ENCODE measurements around the gene LRCH3.
A peak's percentile ranks its signal among the peaks of the same experiment; 100 is the strongest.

LRCH3 gene

DNA sequence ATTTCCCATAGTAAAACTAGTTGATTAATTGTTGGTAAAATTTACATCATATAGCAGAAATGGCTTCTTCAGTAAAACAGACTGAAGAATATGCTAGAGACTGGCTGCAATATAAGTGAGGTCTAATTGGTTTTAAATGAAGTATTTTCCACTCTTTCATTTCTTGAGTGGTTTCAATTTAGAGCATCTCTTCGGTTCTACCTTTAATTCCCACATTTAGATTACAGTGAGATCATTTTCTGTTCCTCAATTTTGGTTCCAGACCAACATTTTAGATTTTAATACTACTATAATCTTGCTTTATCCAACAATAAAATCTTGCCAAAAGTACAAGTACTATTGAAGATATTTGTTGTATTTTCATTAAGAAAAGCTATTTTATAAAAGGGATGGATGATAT, 1.0 kb upstream of the LRCH3 start:
- Histone ChIP-seq H3F3A (ENCODE audit: insufficient read depth, low read length) (peaks cover 25% of the 10 kb centered on the region), H3K9me2 (replicated peaks; ENCODE audit: insufficient read depth, low read length) (no peaks in the 10 kb centered on the region), H3K4me1 (ENCODE audit: low read length) (peaks cover 7% of the 10 kb centered on the region), H2AFZ (ENCODE audit: low read length) (peak overlapping the region; percentile 85), H3K4me3 (ENCODE audit: low read length) (peak overlapping the region; percentile 83; the same call in 1 of the 2 replicates), H4K20me1 (ENCODE audit: insufficient read depth, low read length) (no peaks in the 10 kb centered on the region), H3K36me3 (replicated peaks; ENCODE audit: insufficient read depth, low read length) (no peaks in the 10 kb centered on the region), H3K4me2 (ENCODE audit: low read depth, low read length) (peak overlapping the region; percentile 64; the same call in 1 of the 2 replicates), H3K79me2 (ENCODE audit: low read length) (peaks cover 36% of the 10 kb centered on the region), H3K9me3 (replicated peaks; ENCODE audit: insufficient read depth, low read length) (no peaks in the 10 kb centered on the region), H3K27ac (ENCODE audit: low read length) (no peak overlapping the region), H3K9ac (ENCODE audit: low read length) (peak overlapping the region; percentile 92; the same call in 1 of the 2 replicates), H3K27me3 (replicated peaks; ENCODE audit: insufficient read depth, low read length) (no peaks in the 10 kb centered on the region)
- DNase-seq: no peak
- no peak for TF ChIP-seq EZH2phosphoT487 (IDR thresholded peaks at IDR 0.05; ENCODE audit: low read length)

DNA sequence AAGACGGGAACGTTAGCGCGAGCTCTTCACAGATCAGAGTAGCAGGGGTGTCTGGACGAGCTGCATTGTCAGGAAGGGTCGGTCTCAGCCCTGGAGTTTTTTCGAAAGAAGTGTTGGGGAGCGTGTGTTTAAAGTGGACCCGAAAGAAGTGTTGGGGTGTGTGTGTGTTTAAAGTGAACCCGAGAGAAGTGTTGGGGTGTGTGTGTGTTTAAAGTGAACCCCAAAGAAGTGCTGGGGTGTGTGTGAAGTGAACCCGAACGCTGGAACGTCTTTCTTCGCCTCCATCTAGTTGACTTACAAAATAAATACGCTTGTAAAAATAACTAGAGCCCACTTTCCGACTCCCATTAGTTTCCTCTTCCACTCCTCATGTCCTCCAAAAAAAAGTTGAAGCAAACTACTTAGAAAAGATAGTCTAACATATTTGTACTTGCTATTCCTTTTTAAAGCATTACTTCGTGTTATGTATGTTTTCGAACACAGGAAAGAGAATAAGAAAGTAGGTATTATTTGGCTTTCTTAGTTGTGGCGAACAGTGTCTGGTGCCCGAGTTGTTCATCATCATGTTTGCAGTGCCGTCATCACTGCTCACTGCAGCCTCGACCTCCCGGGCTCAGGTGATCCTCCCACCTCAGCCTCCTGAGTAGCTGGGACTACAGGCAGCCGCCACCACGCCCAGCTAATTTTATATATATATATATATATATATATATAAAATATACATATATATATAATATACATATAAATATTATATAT, 1.0 kb downstream of the LRCH3 start:
- Histone ChIP-seq H3K79me2 (ENCODE audit: low read length) (peaks cover 53% of the 10 kb centered on the region), H3K27ac (ENCODE audit: low read length) (peak overlapping the region; percentile 83; the same call in 1 of the 2 replicates), H3K4me1 (ENCODE audit: low read length) (peaks cover 7% of the 10 kb centered on the region), H3K27me3 (replicated peaks; ENCODE audit: insufficient read depth, low read length) (no peaks in the 10 kb centered on the region), H3K4me3 (ENCODE audit: low read length) (peak overlapping the region; percentile 83), H3K36me3 (replicated peaks; ENCODE audit: insufficient read depth, low read length) (no peaks in the 10 kb centered on the region), H3F3A (ENCODE audit: insufficient read depth, low read length) (peaks cover 25% of the 10 kb centered on the region), H3K4me2 (ENCODE audit: low read depth, low read length) (peak overlapping the region; percentile 64), H2AFZ (ENCODE audit: low read length) (peak overlapping the region; percentile 85), H3K9ac (ENCODE audit: low read length) (peak overlapping the region; percentile 92), H3K9me2 (replicated peaks; ENCODE audit: insufficient read depth, low read length) (no peaks in the 10 kb centered on the region), H3K9me3 (replicated peaks; ENCODE audit: insufficient read depth, low read length) (no peaks in the 10 kb centered on the region), H4K20me1 (ENCODE audit: insufficient read depth, low read length) (no peaks in the 10 kb centered on the region)
- TF ChIP-seq, protein P1, sequence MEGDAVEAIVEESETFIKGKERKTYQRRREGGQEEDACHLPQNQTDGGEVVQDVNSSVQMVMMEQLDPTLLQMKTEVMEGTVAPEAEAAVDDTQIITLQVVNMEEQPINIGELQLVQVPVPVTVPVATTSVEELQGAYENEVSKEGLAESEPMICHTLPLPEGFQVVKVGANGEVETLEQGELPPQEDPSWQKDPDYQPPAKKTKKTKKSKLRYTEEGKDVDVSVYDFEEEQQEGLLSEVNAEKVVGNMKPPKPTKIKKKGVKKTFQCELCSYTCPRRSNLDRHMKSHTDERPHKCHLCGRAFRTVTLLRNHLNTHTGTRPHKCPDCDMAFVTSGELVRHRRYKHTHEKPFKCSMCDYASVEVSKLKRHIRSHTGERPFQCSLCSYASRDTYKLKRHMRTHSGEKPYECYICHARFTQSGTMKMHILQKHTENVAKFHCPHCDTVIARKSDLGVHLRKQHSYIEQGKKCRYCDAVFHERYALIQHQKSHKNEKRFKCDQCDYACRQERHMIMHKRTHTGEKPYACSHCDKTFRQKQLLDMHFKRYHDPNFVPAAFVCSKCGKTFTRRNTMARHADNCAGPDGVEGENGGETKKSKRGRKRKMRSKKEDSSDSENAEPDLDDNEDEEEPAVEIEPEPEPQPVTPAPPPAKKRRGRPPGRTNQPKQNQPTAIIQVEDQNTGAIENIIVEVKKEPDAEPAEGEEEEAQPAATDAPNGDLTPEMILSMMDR (IDR thresholded peaks at IDR 0.05; ENCODE audit: low read length): no peak
- TF ChIP-seq EZH2phosphoT487 (IDR thresholded peaks at IDR 0.05; ENCODE audit: low read length) (no peak), EZH2 (optimal IDR thresholded peaks at IDR 0.05; ENCODE audit: low read depth, low read length) (no peak)
- DNase-seq: no peak

DNA sequence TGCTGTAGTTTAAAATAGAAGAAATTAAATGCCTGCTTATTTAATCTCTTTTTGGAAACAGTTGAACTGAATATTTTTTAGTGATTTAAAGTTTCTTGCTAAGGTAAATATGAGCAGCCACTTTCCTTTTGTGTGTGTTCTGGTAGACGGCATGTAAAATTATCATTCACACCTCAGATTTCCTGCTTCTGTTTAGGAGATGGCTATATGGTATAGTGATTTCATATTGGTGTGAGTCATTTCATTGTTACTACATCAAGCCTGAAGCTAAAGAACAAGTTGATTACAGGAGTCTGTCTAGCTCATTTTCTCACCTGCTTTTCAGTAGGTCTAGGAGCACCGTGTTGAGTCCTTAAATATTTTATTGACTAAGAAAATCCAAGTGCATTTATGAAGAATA, 2.2 kb downstream of the LRCH3 start:
- no peaks in the 10 kb centered on the region for H3K9me3 ChIP-seq (replicated peaks; ENCODE audit: insufficient read depth, low read length)
- H3K27ac ChIP-seq (ENCODE audit: low read length): no peak overlapping the region
- H3K9ac ChIP-seq (ENCODE audit: low read length): no peak overlapping the region
- no peak overlapping the region for H3K4me2 ChIP-seq (ENCODE audit: low read depth, low read length)
- H3K4me1 ChIP-seq (ENCODE audit: low read length): peaks cover 7% of the 10 kb centered on the region
- H4K20me1 ChIP-seq (ENCODE audit: insufficient read depth, low read length): no peaks in the 10 kb centered on the region
- peaks cover 65% of the 10 kb centered on the region for H3K79me2 ChIP-seq (ENCODE audit: low read length)
- H3K27me3 ChIP-seq (replicated peaks; ENCODE audit: insufficient read depth, low read length): no peaks in the 10 kb centered on the region
- no peaks in the 10 kb centered on the region for H3K9me2 ChIP-seq (replicated peaks; ENCODE audit: insufficient read depth, low read length)
- no peak overlapping the region for H2AFZ ChIP-seq (ENCODE audit: low read length)
- H3K36me3 ChIP-seq (replicated peaks; ENCODE audit: insufficient read depth, low read length): no peaks in the 10 kb centered on the region
- no peak for DNase-seq
- TF ChIP-seq EZH2phosphoT487 (IDR thresholded peaks at IDR 0.05; ENCODE audit: low read length) (no peak), EZH2 (optimal IDR thresholded peaks at IDR 0.05; ENCODE audit: low read depth, low read length) (no peak)
- TF ChIP-seq, protein P1 (IDR thresholded peaks at IDR 0.05; ENCODE audit: low read length): no peak
- peaks cover 25% of the 10 kb centered on the region for H3F3A ChIP-seq (ENCODE audit: insufficient read depth, low read length)
- no peak overlapping the region for H3K4me3 ChIP-seq (ENCODE audit: low read length)

DNA sequence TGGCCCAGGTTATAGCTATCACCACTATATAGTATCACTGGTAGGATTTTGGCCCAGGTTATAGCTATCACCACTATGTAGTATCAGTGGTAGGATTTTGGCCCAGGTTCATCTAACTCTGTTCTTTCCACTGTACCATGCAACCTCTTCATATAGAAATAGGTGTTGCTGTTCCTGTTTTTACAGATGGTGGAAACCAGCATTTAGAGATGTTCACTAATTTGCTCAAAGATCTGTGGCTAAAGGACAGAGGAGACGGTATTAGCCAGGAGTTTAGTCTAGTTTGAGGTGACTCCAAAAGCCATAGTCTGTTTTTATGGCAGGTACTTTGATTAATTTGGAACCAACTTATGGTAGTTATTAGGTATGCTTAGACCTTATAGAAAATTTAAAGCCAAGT, 3.1 kb downstream of the LRCH3 start:
- H3K79me2 ChIP-seq (ENCODE audit: low read length): peaks cover 74% of the 10 kb centered on the region
- H3K9me3 ChIP-seq (replicated peaks; ENCODE audit: insufficient read depth, low read length): no peaks in the 10 kb centered on the region
- H4K20me1 ChIP-seq (ENCODE audit: insufficient read depth, low read length): no peaks in the 10 kb centered on the region
- H3K4me2 ChIP-seq (ENCODE audit: low read depth, low read length): no peak overlapping the region
- DNase-seq: no peak
- H3K4me3 ChIP-seq (ENCODE audit: low read length): no peak overlapping the region
- no peak overlapping the region for H2AFZ ChIP-seq (ENCODE audit: low read length)
- no peaks in the 10 kb centered on the region for H3K9me2 ChIP-seq (replicated peaks; ENCODE audit: insufficient read depth, low read length)
- H3K9ac ChIP-seq (ENCODE audit: low read length): no peak overlapping the region
- H3K4me1 ChIP-seq (ENCODE audit: low read length): peaks cover 7% of the 10 kb centered on the region
- TF ChIP-seq, protein P1 (IDR thresholded peaks at IDR 0.05; ENCODE audit: low read length): no peak
- TF ChIP-seq EZH2phosphoT487 (IDR thresholded peaks at IDR 0.05; ENCODE audit: low read length): no peak
- no peak for TF ChIP-seq EZH2 (optimal IDR thresholded peaks at IDR 0.05; ENCODE audit: low read depth, low read length)
- H3K27ac ChIP-seq (ENCODE audit: low read length): no peak overlapping the region
- peaks cover 25% of the 10 kb centered on the region for H3F3A ChIP-seq (ENCODE audit: insufficient read depth, low read length)
- H3K27me3 ChIP-seq (replicated peaks; ENCODE audit: insufficient read depth, low read length): no peaks in the 10 kb centered on the region
- H3K36me3 ChIP-seq (replicated peaks; ENCODE audit: insufficient read depth, low read length): no peaks in the 10 kb centered on the region
